GM12801 (cell line): ENCODE data around the gene GPC6.

Experiments used
- CTCF ChIP-seq: IDR thresholded peaks from one replicate; pipeline ENCODE4 v1.5.1; 2011; ENCODE audit warnings: control low read depth; ENCODE audit not compliant: insufficient read length; ENCODE audit errors: extremely low read depth

Gene GPC6

GRCh38 chr13:93771227-93771626 lies 544.6 kb downstream of the GPC6 start:
- no peak for TF ChIP-seq CTCF

GRCh38 chr13:93771782-93772181 lies 545.2 kb downstream of the GPC6 start:
- TF ChIP-seq CTCF: no peak

GRCh38 chr13:93774506-93774905 lies 547.9 kb downstream of the GPC6 start:
- TF ChIP-seq CTCF: no peak

- TF ChIP-seq CTCF: no peak
Measured at GRCh38 chr13:93775027-93775426, 548.4 kb downstream of the GPC6 start.

GRCh38 chr13:93775507-93776108 lies 549.0 kb downstream of the GPC6 start:
- TF ChIP-seq CTCF: no peak

- TF ChIP-seq CTCF: no peak
Measured at GRCh38 chr13:93776936-93777335, 550.3 kb downstream of the GPC6 start.

GRCh38 chr13:93777504-93777903 lies 550.9 kb downstream of the GPC6 start:
- TF ChIP-seq CTCF: no peak

- TF ChIP-seq CTCF: no peak
Measured at GRCh38 chr13:93778548-93778947, 551.9 kb downstream of the GPC6 start.
